HepG2 (cell line): ENCODE results near the gene OSBPL10. TPM values are rescaled to one million over a fixed set of nuclear protein-coding genes. Genes with fewer than 3 reads are reported as not detected.

Experiments
- ATAC-seq: fragments of 200-7000 bp; cut with Tn5 transposase; 3 replicates; pipeline ENCODE4 v1.9.1; 2020; ENCODE audit warnings: mild to moderate bottlenecking, moderate library complexity
- BruUV-seq: library from RNA; stranded (reverse); fragments of 400-500 nt; replicated peaks from 2 replicates; lab custom pipeline; 2021; lab: Mats Ljungman, UMichigan
- CTCF ChIA-PET: fragments of 300-600 bp; formaldehyde crosslinking; extraction: SDS; loops from one replicate; lab custom pipeline; 2021; ENCODE audit warnings: low total read pairs, inconsistent platforms, low intra/inter-chr PET ratio; lab: Yijun Ruan, JAX
- POLR2A ChIA-PET: fragments of 350-600 bp; sonication (Branson Sonifier 250); formaldehyde crosslinking; loops from one replicate; lab custom pipeline; 2020; ENCODE audit warnings: antibody characterized with exemption, inconsistent platforms; lab: Yijun Ruan, JAX
- DNase-seq: peaks from one replicate; pipeline ENCODE4 v3.0.0-alpha.2; 2015; ENCODE audit warnings: low spot score
- FAIRE-seq: peaks from 3 replicates; lab custom pipeline; 2011; peaks lifted over from hg19 to GRCh38; lab: Jason Lieb, UNC
- H2AFZ ChIP-seq: one replicate; pipeline ENCODE4 v1.6.1; 2011; ENCODE audit warnings: low read length, inconsistent platforms
- H3K27ac ChIP-seq: fragments of 300-600 bp; 3 replicates; pipeline ENCODE4 v1.8.0; 2011; ENCODE audit warnings: mixed run types, mild to moderate bottlenecking, mixed read lengths, low read length, inconsistent platforms; ENCODE audit not compliant: insufficient read depth; ENCODE audit errors: extremely low read length
- H3K27me3 ChIP-seq, 2 experiments: fragments of 200-600 bp in 1 of 2; 2 replicates in 1 of 2; 3 replicates in 1 of 2; pipeline versions ENCODE4 v1.6.0 to v1.8.0; 2011; ENCODE audit warnings: low read length in 2 of 2, mild to moderate bottlenecking in 2 of 2, moderate library complexity in 2 of 2, inconsistent platforms in 1 of 2; ENCODE audit not compliant: insufficient read depth in 2 of 2, control insufficient read depth in 1 of 2
- H3K36me3 ChIP-seq, 2 experiments: fragments of 200-600 bp in 1 of 2; replicated peaks in 1 of 2; 2 replicates in 1 of 2; 3 replicates in 1 of 2; pipeline versions ENCODE4 v1.5.1 to v1.8.0; 2011; ENCODE audit warnings: low read length in 2 of 2, inconsistent platforms in 1 of 2; ENCODE audit not compliant: insufficient read depth in 2 of 2, control insufficient read depth in 1 of 2
- H3K4me1 ChIP-seq: 2 replicates; pipeline ENCODE4 v1.5.1; 2012; ENCODE audit warnings: low read length, inconsistent platforms; ENCODE audit not compliant: insufficient read depth
- H3K4me2 ChIP-seq: 2 replicates; pipeline ENCODE4 v1.6.0; 2011; ENCODE audit warnings: low read depth, low read length, inconsistent platforms
- H3K4me3 ChIP-seq, 3 experiments: fragments of 200-600 bp in 1 of 3; sonication (generic), shearing (Covaris generic) in 1 of 3; replicated peaks in 1 of 3; 2 replicates each; pipeline ENCODE4 v1.5.1; 2011 to 2016; ENCODE audit warnings: low read length in 3 of 3, inconsistent platforms in 2 of 3, low read depth in 2 of 3, mild to moderate bottlenecking in 2 of 3, control low read depth in 1 of 3, mixed read lengths in 1 of 3; ENCODE audit not compliant: insufficient read depth in 1 of 3
- H3K79me2 ChIP-seq: one replicate; pipeline ENCODE4 v1.6.1; 2011; ENCODE audit warnings: low read length, inconsistent platforms; ENCODE audit not compliant: insufficient read depth
- H3K9ac ChIP-seq: 2 replicates; pipeline ENCODE4 v1.6.0; 2011; ENCODE audit warnings: mild to moderate bottlenecking, low read depth, low read length, inconsistent platforms; ENCODE audit not compliant: insufficient read depth
- H3K9me3 ChIP-seq: 2 replicates; pipeline ENCODE4 v1.5.1; 2012; ENCODE audit warnings: mild to moderate bottlenecking, low read length
- H4K20me1 ChIP-seq: 2 replicates; pipeline ENCODE4 v1.6.0; 2011; ENCODE audit warnings: inconsistent platforms, mild to moderate bottlenecking, low read length, moderate library complexity; ENCODE audit not compliant: insufficient read depth
- ARNTL ChIP-seq: sonication (generic); formaldehyde crosslinking; IDR thresholded peaks from 2 replicates; pipeline ENCODE4 v1.4.0; 2020; ENCODE audit warnings: mild to moderate bottlenecking, missing genetic modification reagents
- ESRRA ChIP-seq: sonication (generic); formaldehyde crosslinking; IDR thresholded peaks from 2 replicates; pipeline ENCODE4 v1.5.1; 2020; ENCODE audit warnings: mild to moderate bottlenecking, low read depth, missing genetic modification reagents
- ISX ChIP-seq: sonication (generic); formaldehyde crosslinking; conservative IDR thresholded peaks from 2 replicates; pipeline ENCODE4 v1.5.0; 2020; ENCODE audit warnings: missing genetic modification reagents
- PAX8 ChIP-seq: sonication (generic); formaldehyde crosslinking; IDR thresholded peaks from 2 replicates; pipeline ENCODE4 v1.8.0; 2022; ENCODE audit warnings: mild to moderate bottlenecking, missing genetic modification reagents, borderline replicate concordance
- ZBTB20 ChIP-seq: sonication (generic); formaldehyde crosslinking; IDR thresholded peaks from 2 replicates; pipeline ENCODE4 v1.8.1; 2023; ENCODE audit warnings: missing genetic modification reagents, low read depth, mild to moderate bottlenecking, borderline replicate concordance
- ZFYVE20 ChIP-seq: sonication (generic); formaldehyde crosslinking; IDR thresholded peaks from 2 replicates; pipeline ENCODE4 v1.8.0; 2023; ENCODE audit warnings: low read depth, mild to moderate bottlenecking, moderate library complexity, missing genetic modification reagents, borderline replicate concordance
- ZNF33B ChIP-seq: sonication (generic); formaldehyde crosslinking; IDR thresholded peaks from 2 replicates; pipeline ENCODE4 v1.5.1; 2020; ENCODE audit warnings: mild to moderate bottlenecking, missing genetic modification reagents
- ZNF891 ChIP-seq: sonication (generic); formaldehyde crosslinking; IDR thresholded peaks from 2 replicates; pipeline ENCODE4 v1.5.0; 2020; ENCODE audit warnings: mild to moderate bottlenecking, missing genetic modification reagents
- WGBS: methylation state at CpG from one replicate; pipeline ENCODE4 v1.1.6; 2017; ENCODE audit warnings: low lambda C conversion rate; 5-methylcytosine and 5-hydroxymethylcytosine counted together
- in situ Hi-C: cut with HindIII; loops from 2 replicates; pipeline ENCODE4 v1.10.0; 2017; ENCODE audit warnings: low pct_unique_long_range_greater_than_20kb; ENCODE audit not compliant: extremely low pct_ligation_motif_present
- intact Hi-C: fragments of 100-400 bp; cut with micrococcal nuclease; formaldehyde crosslinking; loops from one replicate; pipeline ENCODE4 v1.10.0; 2022; ENCODE audit not compliant: unreplicated experiment
- polyA plus RNA-seq, 8 experiments: library from polyadenylated mRNA; depleted of rRNA in 3 of 8; stranded (reverse) in 7 of 8; unstranded in 1 of 8; fragments of >200 nt; fragmentation: Illumina TruSeq in 4 of 8; extraction: Trizol in 4 of 8; gene quantifications; 2 replicates each; pipeline versions ENCODE4 v1.2.1 to v1.2.3, GENCODE V29; 2011 to 2016; ENCODE audit warnings: low read depth in 4 of 8, missing spikeins in 1 of 8, mixed read lengths in 1 of 8; ENCODE audit not compliant: insufficient read depth in 1 of 8
- total RNA-seq, 5 experiments: library from RNA; depleted of rRNA; stranded (reverse); fragments of >200 nt; fragmentation: Illumina TruSeq; extraction: Trizol; gene quantifications; 2 replicates each; pipeline ENCODE4 v1.2.3, GENCODE V29; 2016; ENCODE audit warnings: low read depth in 1 of 5
- TF ChIP-seq, protein P1 (sequence below): sonication (generic); formaldehyde crosslinking; IDR thresholded peaks from 2 replicates; pipeline ENCODE4 v1.5.0; 2020; ENCODE audit warnings: mild to moderate bottlenecking, missing genetic modification reagents
- TF ChIP-seq, protein P2 (sequence below): sonication (generic); formaldehyde crosslinking; IDR thresholded peaks from 2 replicates; pipeline ENCODE4 v1.4.0; 2020; ENCODE audit warnings: missing genetic modification reagents, borderline replicate concordance
- TF ChIP-seq, protein P3 (sequence below): sonication (generic); formaldehyde crosslinking; IDR thresholded peaks from 2 replicates; pipeline ENCODE4 v1.5.0; 2020; ENCODE audit warnings: mild to moderate bottlenecking, missing genetic modification reagents, borderline replicate concordance

OSBPL10 gene
- total and polyA plus RNA-seq, 2 of the 13 experiments (the other 11 are each of a cell fraction or from before 2014, with no cell fraction given): 10.3 to 28.6 TPM

DNA sequence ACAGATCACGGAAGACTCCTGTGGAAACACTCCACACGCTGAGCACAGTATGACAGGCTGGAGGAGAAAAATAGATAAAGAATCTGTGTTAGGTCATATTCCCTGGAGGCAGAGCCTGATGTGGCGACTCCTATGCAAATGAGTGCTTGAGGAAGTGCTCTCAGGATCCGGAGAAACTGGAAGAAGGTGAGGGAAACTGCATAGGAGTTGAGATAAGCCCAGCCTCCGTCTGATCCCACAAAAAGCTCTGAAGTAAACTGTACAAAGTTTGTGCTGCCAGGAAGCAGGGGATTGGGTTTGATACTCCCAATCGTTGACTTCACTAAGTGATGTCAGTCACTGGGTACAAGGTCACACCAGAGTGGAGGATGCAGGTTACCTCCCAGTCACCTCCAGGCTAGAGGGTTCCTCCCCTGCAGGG lies 33.4 kb downstream of the OSBPL10 start (continued):
- TF ChIP-seq ESRRA (no peak), ZNF891 (CRISPR knock-in tag) (no peak), ARNTL (no peak), ZFYVE20 (CRISPR knock-in tag) (no peak), ISX (no peak)
- TF ChIP-seq, protein P1, sequence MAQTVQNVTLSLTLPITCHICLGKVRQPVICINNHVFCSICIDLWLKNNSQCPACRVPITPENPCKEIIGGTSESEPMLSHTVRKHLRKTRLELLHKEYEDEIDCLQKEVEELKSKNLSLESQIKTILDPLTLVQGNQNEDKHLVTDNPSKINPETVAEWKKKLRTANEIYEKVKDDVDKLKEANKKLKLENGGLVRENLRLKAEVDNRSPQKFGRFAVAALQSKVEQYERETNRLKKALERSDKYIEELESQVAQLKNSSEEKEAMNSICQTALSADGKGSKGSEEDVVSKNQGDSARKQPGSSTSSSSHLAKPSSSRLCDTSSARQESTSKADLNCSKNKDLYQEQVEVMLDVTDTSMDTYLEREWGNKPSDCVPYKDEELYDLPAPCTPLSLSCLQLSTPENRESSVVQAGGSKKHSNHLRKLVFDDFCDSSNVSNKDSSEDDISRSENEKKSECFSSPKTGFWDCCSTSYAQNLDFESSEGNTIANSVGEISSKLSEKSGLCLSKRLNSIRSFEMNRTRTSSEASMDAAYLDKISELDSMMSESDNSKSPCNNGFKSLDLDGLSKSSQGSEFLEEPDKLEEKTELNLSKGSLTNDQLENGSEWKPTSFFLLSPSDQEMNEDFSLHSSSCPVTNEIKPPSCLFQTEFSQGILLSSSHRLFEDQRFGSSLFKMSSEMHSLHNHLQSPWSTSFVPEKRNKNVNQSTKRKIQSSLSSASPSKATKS (CRISPR knock-in tag): no peak
- TF ChIP-seq, protein P2, sequence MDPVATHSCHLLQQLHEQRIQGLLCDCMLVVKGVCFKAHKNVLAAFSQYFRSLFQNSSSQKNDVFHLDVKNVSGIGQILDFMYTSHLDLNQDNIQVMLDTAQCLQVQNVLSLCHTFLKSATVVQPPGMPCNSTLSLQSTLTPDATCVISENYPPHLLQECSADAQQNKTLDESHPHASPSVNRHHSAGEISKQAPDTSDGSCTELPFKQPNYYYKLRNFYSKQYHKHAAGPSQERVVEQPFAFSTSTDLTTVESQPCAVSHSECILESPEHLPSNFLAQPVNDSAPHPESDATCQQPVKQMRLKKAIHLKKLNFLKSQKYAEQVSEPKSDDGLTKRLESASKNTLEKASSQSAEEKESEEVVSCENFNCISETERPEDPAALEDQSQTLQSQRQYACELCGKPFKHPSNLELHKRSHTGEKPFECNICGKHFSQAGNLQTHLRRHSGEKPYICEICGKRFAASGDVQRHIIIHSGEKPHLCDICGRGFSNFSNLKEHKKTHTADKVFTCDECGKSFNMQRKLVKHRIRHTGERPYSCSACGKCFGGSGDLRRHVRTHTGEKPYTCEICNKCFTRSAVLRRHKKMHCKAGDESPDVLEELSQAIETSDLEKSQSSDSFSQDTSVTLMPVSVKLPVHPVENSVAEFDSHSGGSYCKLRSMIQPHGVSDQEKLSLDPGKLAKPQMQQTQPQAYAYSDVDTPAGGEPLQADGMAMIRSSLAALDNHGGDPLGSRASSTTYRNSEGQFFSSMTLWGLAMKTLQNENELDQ (CRISPR knock-in tag): no peak
- TF ChIP-seq, all 625 proteins: peak for 3

DNA sequence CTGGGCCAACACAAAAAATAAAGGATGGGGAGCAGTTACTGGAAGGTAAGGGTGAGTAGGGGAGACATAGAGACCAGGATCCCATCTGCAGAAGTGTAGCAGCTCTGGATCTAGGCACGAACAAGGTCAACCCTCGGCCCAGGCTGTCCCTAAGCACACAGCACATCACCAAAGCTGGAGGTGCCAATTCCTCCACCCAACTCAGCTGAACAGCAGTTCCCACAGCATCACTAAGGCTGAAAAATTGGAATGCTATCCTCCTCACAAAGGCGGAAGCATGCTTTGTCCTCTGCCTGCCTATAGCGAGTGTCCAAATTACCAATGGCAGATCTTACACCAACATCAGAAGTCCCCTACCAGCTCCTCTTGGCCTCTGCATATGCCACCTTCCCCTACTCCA lies 33.9 kb downstream of the OSBPL10 start:
- ATAC-seq: no peak
- in situ Hi-C loops (no loop called here), intact Hi-C loops (no loop called here)
- Histone ChIP-seq H3K27me3 (no peaks in the 10 kb centered on the region), H3K4me1 (peaks cover 61% of the 10 kb centered on the region), H3K4me3 (no peak overlapping the region), H2AFZ (no peak overlapping the region), H4K20me1 (no peaks in the 10 kb centered on the region), H3K9me3 (no peaks in the 10 kb centered on the region), H3K27ac (no peak overlapping the region), H3K4me2 (no peak overlapping the region), H3K36me3 (no peaks in the 10 kb centered on the region), H3K9ac (no peak overlapping the region), H3K79me2 (peaks cover 66% of the 10 kb centered on the region)
- 96% methylated on average over 4 of the region's 4 CpGs for WGBS
- BruUV-seq: no TSS peak
- DNase-seq: no peak
- ChIA-PET CTCF (no interaction called here), POLR2A (no interaction called here)
- FAIRE-seq: no peak
- TF ChIP-seq PAX8 (CRISPR knock-in tag) (no peak), ZBTB20 (CRISPR knock-in tag) (no peak), ZNF33B (no peak)
- TF ChIP-seq, protein P3, sequence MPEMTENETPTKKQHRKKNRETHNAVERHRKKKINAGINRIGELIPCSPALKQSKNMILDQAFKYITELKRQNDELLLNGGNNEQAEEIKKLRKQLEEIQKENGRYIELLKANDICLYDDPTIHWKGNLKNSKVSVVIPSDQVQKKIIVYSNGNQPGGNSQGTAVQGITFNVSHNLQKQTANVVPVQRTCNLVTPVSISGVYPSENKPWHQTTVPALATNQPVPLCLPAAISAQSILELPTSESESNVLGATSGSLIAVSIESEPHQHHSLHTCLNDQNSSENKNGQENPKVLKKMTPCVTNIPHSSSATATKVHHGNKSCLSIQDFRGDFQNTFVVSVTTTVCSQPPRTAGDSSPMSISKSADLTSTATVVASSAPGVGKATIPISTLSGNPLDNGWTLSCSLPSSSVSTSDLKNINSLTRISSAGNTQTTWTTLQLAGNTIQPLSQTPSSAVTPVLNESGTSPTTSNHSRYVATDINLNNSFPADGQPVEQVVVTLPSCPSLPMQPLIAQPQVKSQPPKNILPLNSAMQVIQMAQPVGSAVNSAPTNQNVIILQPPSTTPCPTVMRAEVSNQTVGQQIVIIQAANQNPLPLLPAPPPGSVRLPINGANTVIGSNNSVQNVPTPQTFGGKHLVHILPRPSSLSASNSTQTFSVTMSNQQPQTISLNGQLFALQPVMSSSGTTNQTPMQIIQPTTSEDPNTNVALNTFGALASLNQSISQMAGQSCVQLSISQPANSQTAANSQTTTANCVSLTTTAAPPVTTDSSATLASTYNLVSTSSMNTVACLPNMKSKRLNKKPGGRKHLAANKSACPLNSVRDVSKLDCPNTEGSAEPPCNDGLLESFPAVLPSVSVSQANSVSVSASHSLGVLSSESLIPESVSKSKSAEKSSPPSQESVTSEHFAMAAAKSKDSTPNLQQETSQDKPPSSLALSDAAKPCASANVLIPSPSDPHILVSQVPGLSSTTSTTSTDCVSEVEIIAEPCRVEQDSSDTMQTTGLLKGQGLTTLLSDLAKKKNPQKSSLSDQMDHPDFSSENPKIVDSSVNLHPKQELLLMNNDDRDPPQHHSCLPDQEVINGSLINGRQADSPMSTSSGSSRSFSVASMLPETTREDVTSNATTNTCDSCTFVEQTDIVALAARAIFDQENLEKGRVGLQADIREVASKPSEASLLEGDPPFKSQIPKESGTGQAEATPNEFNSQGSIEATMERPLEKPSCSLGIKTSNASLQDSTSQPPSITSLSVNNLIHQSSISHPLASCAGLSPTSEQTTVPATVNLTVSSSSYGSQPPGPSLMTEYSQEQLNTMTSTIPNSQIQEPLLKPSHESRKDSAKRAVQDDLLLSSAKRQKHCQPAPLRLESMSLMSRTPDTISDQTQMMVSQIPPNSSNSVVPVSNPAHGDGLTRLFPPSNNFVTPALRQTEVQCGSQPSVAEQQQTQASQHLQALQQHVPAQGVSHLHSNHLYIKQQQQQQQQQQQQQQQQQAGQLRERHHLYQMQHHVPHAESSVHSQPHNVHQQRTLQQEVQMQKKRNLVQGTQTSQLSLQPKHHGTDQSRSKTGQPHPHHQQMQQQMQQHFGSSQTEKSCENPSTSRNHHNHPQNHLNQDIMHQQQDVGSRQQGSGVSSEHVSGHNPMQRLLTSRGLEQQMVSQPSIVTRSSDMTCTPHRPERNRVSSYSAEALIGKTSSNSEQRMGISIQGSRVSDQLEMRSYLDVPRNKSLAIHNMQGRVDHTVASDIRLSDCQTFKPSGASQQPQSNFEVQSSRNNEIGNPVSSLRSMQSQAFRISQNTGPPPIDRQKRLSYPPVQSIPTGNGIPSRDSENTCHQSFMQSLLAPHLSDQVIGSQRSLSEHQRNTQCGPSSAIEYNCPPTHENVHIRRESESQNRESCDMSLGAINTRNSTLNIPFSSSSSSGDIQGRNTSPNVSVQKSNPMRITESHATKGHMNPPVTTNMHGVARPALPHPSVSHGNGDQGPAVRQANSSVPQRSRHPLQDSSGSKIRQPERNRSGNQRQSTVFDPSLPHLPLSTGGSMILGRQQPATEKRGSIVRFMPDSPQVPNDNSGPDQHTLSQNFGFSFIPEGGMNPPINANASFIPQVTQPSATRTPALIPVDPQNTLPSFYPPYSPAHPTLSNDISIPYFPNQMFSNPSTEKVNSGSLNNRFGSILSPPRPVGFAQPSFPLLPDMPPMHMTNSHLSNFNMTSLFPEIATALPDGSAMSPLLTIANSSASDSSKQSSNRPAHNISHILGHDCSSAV: no peak
